Thyroid gland (tissue), 4 donors: ENCODE results near the gene SIGLEC15.

Experiments used
- CTCF ChIP-seq, 6 experiments: fragments of 200-600 bp in 3 of 6; fragments of 450-650 bp in 3 of 6; sonication (generic) in 3 of 6; IDR thresholded peaks; one replicate each; pipeline ENCODE4 v1.5.1; 2016 to 2019; ENCODE audit warnings: antibody characterized with exemption in 6 of 6, mild to moderate bottlenecking in 2 of 6, inconsistent platforms in 1 of 6, moderate library complexity in 1 of 6
- POLR2A ChIP-seq, 2 donors: fragments of 450-650 bp; IDR thresholded peaks; one replicate each; pipeline ENCODE4 v1.6.1; 2017; ENCODE audit warnings: antibody characterized with exemption in 2 of 2, mild to moderate bottlenecking in 2 of 2, moderate library complexity in 1 of 2

GRCh38 chr18:45856531-45856930 is 31.1 kb downstream of the SIGLEC15 start:
- TF ChIP-seq CTCF (IDR thresholded peaks at IDR 0.05) (no peak), POLR2A (IDR thresholded peaks at IDR 0.05) (no peak)
